HepG2 (cell line): ENCODE results near the gene THEMIS. TPM values are rescaled to one million over a fixed set of nuclear protein-coding genes. Genes with fewer than 3 reads are reported as not detected.

Source experiments
- ATAC-seq: fragments of 200-7000 bp; cut with Tn5 transposase; 3 replicates; pipeline ENCODE4 v1.9.1; 2020; ENCODE audit warnings: mild to moderate bottlenecking, moderate library complexity
- BruUV-seq: library from RNA; stranded (reverse); fragments of 400-500 nt; replicated peaks from 2 replicates; lab custom pipeline; 2021; lab: Mats Ljungman, UMichigan
- CTCF ChIA-PET: fragments of 300-600 bp; formaldehyde crosslinking; extraction: SDS; loops from one replicate; lab custom pipeline; 2021; ENCODE audit warnings: low total read pairs, inconsistent platforms, low intra/inter-chr PET ratio; lab: Yijun Ruan, JAX
- POLR2A ChIA-PET: fragments of 350-600 bp; sonication (Branson Sonifier 250); formaldehyde crosslinking; loops from one replicate; lab custom pipeline; 2020; ENCODE audit warnings: antibody characterized with exemption, inconsistent platforms; lab: Yijun Ruan, JAX
- DNase-seq: peaks from one replicate; pipeline ENCODE4 v3.0.0-alpha.2; 2015; ENCODE audit warnings: low spot score
- FAIRE-seq: peaks from 3 replicates; lab custom pipeline; 2011; peaks lifted over from hg19 to GRCh38; lab: Jason Lieb, UNC
- H2AFZ ChIP-seq: one replicate; pipeline ENCODE4 v1.6.1; 2011; ENCODE audit warnings: low read length, inconsistent platforms
- H3K27ac ChIP-seq: fragments of 300-600 bp; 3 replicates; pipeline ENCODE4 v1.8.0; 2011; ENCODE audit warnings: mixed run types, mild to moderate bottlenecking, mixed read lengths, low read length, inconsistent platforms; ENCODE audit not compliant: insufficient read depth; ENCODE audit errors: extremely low read length
- H3K27me3 ChIP-seq, 2 experiments: fragments of 200-600 bp in 1 of 2; 2 replicates in 1 of 2; 3 replicates in 1 of 2; pipeline versions ENCODE4 v1.6.0 to v1.8.0; 2011; ENCODE audit warnings: low read length in 2 of 2, mild to moderate bottlenecking in 2 of 2, moderate library complexity in 2 of 2, inconsistent platforms in 1 of 2; ENCODE audit not compliant: insufficient read depth in 2 of 2, control insufficient read depth in 1 of 2
- H3K36me3 ChIP-seq, 2 experiments: fragments of 200-600 bp in 1 of 2; replicated peaks in 1 of 2; 2 replicates in 1 of 2; 3 replicates in 1 of 2; pipeline versions ENCODE4 v1.5.1 to v1.8.0; 2011; ENCODE audit warnings: low read length in 2 of 2, inconsistent platforms in 1 of 2; ENCODE audit not compliant: insufficient read depth in 2 of 2, control insufficient read depth in 1 of 2
- H3K4me1 ChIP-seq: 2 replicates; pipeline ENCODE4 v1.5.1; 2012; ENCODE audit warnings: low read length, inconsistent platforms; ENCODE audit not compliant: insufficient read depth
- H3K4me2 ChIP-seq: 2 replicates; pipeline ENCODE4 v1.6.0; 2011; ENCODE audit warnings: low read depth, low read length, inconsistent platforms
- H3K4me3 ChIP-seq, 3 experiments: fragments of 200-600 bp in 1 of 3; sonication (generic), shearing (Covaris generic) in 1 of 3; replicated peaks in 1 of 3; 2 replicates each; pipeline ENCODE4 v1.5.1; 2011 to 2016; ENCODE audit warnings: low read length in 3 of 3, inconsistent platforms in 2 of 3, low read depth in 2 of 3, mild to moderate bottlenecking in 2 of 3, control low read depth in 1 of 3, mixed read lengths in 1 of 3; ENCODE audit not compliant: insufficient read depth in 1 of 3
- H3K79me2 ChIP-seq: one replicate; pipeline ENCODE4 v1.6.1; 2011; ENCODE audit warnings: low read length, inconsistent platforms; ENCODE audit not compliant: insufficient read depth
- H3K9ac ChIP-seq: 2 replicates; pipeline ENCODE4 v1.6.0; 2011; ENCODE audit warnings: mild to moderate bottlenecking, low read depth, low read length, inconsistent platforms; ENCODE audit not compliant: insufficient read depth
- H3K9me3 ChIP-seq: 2 replicates; pipeline ENCODE4 v1.5.1; 2012; ENCODE audit warnings: mild to moderate bottlenecking, low read length
- H4K20me1 ChIP-seq: 2 replicates; pipeline ENCODE4 v1.6.0; 2011; ENCODE audit warnings: inconsistent platforms, mild to moderate bottlenecking, low read length, moderate library complexity; ENCODE audit not compliant: insufficient read depth
- DRAP1 ChIP-seq: IDR thresholded peaks from 2 replicates; pipeline ENCODE4 v1.6.1; 2016; ENCODE audit warnings: missing genetic modification reagents, missing compliant biosample characterization
- KLF15 ChIP-seq: sonication (generic); formaldehyde crosslinking; IDR thresholded peaks from 2 replicates; pipeline ENCODE4 v1.8.1; 2023; ENCODE audit warnings: borderline replicate concordance, mild to moderate bottlenecking, inconsistent platforms, missing genetic modification reagents, mixed read lengths
- ZFAT ChIP-seq: sonication (generic); formaldehyde crosslinking; conservative IDR thresholded peaks from 2 replicates; pipeline ENCODE4 v1.8.1; 2023; ENCODE audit warnings: missing genetic modification reagents, inconsistent platforms
- ZNF121 ChIP-seq: sonication (generic); formaldehyde crosslinking; IDR thresholded peaks from 2 replicates; pipeline ENCODE4 v1.5.0; 2020; ENCODE audit warnings: mild to moderate bottlenecking, missing genetic modification reagents
- ZNF33B ChIP-seq: sonication (generic); formaldehyde crosslinking; IDR thresholded peaks from 2 replicates; pipeline ENCODE4 v1.5.1; 2020; ENCODE audit warnings: mild to moderate bottlenecking, missing genetic modification reagents
- ZNF34 ChIP-seq: sonication (generic); formaldehyde crosslinking; IDR thresholded peaks from 2 replicates; pipeline ENCODE4 v1.4.0; 2020; ENCODE audit warnings: mild to moderate bottlenecking, missing genetic modification reagents, borderline replicate concordance
- ZNF713 ChIP-seq: sonication (generic); formaldehyde crosslinking; IDR thresholded peaks from 2 replicates; pipeline ENCODE4 v1.4.0; 2020; ENCODE audit warnings: mild to moderate bottlenecking, missing genetic modification reagents
- WGBS: methylation state at CpG from one replicate; pipeline ENCODE4 v1.1.6; 2017; ENCODE audit warnings: low lambda C conversion rate; 5-methylcytosine and 5-hydroxymethylcytosine counted together
- in situ Hi-C: cut with HindIII; loops from 2 replicates; pipeline ENCODE4 v1.10.0; 2017; ENCODE audit warnings: low pct_unique_long_range_greater_than_20kb; ENCODE audit not compliant: extremely low pct_ligation_motif_present
- intact Hi-C: fragments of 100-400 bp; cut with micrococcal nuclease; formaldehyde crosslinking; loops from one replicate; pipeline ENCODE4 v1.10.0; 2022; ENCODE audit not compliant: unreplicated experiment
- polyA plus RNA-seq, 8 experiments: library from polyadenylated mRNA; depleted of rRNA in 3 of 8; stranded (reverse) in 7 of 8; unstranded in 1 of 8; fragments of >200 nt; fragmentation: Illumina TruSeq in 4 of 8; extraction: Trizol in 4 of 8; gene quantifications; 2 replicates each; pipeline versions ENCODE4 v1.2.1 to v1.2.3, GENCODE V29; 2011 to 2016; ENCODE audit warnings: low read depth in 4 of 8, missing spikeins in 1 of 8, mixed read lengths in 1 of 8; ENCODE audit not compliant: insufficient read depth in 1 of 8
- total RNA-seq, 5 experiments: library from RNA; depleted of rRNA; stranded (reverse); fragments of >200 nt; fragmentation: Illumina TruSeq; extraction: Trizol; gene quantifications; 2 replicates each; pipeline ENCODE4 v1.2.3, GENCODE V29; 2016; ENCODE audit warnings: low read depth in 1 of 5
- TF ChIP-seq, protein P1 (sequence below), 2 experiments: sonication (generic) in 1 of 2; formaldehyde crosslinking in 1 of 2; IDR thresholded peaks; 2 replicates each; pipeline versions ENCODE4 v1.6.1 to v1.9.0; 2014 to 2022; ENCODE audit warnings: antibody characterized with exemption in 1 of 2, borderline replicate concordance in 1 of 2, inconsistent platforms in 1 of 2, low read depth in 1 of 2, missing genetic modification reagents in 1 of 2

THEMIS gene
- total and polyA plus RNA-seq, 2 of the 13 experiments (the other 11 are each of a cell fraction or from before 2014, with no cell fraction given), result not detected

DNA sequence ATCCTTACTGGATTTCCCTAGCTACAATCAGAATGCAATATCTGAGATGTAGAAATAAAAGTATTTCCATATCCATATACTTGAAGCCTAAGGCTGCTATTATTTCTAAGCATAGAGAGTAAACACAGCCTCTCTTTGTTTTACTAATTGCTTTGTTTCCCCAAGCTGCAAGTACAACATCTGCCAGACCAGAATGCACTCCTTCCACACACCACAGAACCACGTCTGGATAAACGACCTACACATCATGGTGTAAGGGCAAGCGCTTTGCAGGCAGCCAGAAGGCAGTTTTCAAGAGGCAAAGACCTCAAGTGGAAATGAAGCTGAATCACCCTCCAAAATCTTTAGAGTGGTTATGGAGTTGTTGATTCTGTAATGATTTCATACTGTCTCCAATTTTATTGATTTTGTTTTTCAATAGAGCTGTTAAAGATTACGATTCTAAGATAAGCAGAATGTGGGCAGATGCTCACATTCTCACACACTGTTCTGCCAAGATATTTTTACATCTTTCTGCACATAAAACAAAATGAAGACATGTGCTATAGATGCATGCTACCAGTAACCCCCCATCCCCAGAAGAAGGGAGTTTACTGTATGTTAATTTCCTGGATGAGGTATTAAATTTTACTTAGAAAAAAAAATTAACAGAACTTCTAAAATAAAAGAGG lies 88.8 kb downstream of the THEMIS start (continued):
- TF ChIP-seq, protein P1, sequence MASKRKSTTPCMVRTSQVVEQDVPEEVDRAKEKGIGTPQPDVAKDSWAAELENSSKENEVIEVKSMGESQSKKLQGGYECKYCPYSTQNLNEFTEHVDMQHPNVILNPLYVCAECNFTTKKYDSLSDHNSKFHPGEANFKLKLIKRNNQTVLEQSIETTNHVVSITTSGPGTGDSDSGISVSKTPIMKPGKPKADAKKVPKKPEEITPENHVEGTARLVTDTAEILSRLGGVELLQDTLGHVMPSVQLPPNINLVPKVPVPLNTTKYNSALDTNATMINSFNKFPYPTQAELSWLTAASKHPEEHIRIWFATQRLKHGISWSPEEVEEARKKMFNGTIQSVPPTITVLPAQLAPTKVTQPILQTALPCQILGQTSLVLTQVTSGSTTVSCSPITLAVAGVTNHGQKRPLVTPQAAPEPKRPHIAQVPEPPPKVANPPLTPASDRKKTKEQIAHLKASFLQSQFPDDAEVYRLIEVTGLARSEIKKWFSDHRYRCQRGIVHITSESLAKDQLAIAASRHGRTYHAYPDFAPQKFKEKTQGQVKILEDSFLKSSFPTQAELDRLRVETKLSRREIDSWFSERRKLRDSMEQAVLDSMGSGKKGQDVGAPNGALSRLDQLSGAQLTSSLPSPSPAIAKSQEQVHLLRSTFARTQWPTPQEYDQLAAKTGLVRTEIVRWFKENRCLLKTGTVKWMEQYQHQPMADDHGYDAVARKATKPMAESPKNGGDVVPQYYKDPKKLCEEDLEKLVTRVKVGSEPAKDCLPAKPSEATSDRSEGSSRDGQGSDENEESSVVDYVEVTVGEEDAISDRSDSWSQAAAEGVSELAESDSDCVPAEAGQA (IDR thresholded peaks at IDR 0.05; ENCODE audit: low read depth), result no peak
- TF ChIP-seq, protein P1 (CRISPR knock-in tag; IDR thresholded peaks at IDR 0.05; ENCODE audit: borderline replicate concordance), result no peak
- TF ChIP-seq, all 625 proteins: peak for 0

DNA sequence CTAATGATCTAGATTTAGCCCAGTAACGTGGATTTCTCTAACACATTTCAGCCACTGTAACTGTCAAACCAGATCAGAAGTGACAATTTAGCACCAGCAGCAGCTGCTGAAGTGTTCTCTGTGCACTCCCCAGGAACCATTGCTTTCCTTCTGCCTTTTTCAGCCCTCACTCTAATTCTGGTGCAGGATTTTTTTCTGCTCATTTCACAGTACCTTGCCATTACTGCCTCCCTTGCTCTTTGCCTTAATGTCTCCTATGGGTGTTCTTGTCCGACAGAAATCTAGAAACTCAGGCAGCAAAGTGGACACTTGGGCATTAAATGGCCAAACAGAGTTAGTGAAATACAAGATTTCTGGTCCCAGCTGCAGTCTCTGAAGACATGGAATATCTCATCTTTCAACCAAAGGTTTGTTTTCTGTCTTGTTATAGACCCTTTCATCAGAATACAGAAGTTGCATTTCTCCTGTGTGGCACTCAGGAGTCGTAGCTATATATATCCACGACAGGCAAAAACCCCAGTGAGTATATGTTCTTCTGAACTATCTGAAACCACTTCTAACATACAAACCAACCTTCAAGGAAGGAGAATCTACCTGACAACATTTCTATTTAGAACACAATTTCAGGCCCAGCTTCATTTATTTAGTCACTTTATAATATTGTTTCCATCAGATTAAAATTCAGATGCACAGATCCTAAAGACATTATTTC lies 92.9 kb downstream of the THEMIS start:
- TF ChIP-seq ZNF713 (CRISPR knock-in tag), result no peak
- no peak for TF ChIP-seq KLF15 (CRISPR knock-in tag)
- TF ChIP-seq ZNF33B (CRISPR knock-in tag), result no peak
- TF ChIP-seq ZNF121 (CRISPR knock-in tag), result no peak
- no peak for TF ChIP-seq DRAP1 (CRISPR knock-in tag)
- TF ChIP-seq ZFAT (CRISPR knock-in tag), result no peak
- TF ChIP-seq ZNF34 (CRISPR knock-in tag), result no peak
- intact Hi-C loops, result no loop called here
- Histone ChIP-seq H3K4me2 (no peak overlapping the region), H3K36me3 (no peaks in the 10 kb centered on the region), H4K20me1 (no peaks in the 10 kb centered on the region), H2AFZ (no peak overlapping the region), H3K27ac (no peak overlapping the region), H3K79me2 (no peaks in the 10 kb centered on the region), H3K9me3 (no peaks in the 10 kb centered on the region), H3K4me3 (no peak overlapping the region), H3K4me1 (no peaks in the 10 kb centered on the region), H3K27me3 (0 out of 5 replicates have a peak, but pooled peaks cover 0 to 3% of the 10 kb centered on the region in 2 experiments), H3K9ac (no peak overlapping the region)
- no TSS peak for BruUV-seq
- ATAC-seq, result no peak
- ChIA-PET POLR2A (no interaction called here), CTCF (no interaction called here)
- DNase-seq, result no peak
- in situ Hi-C loops, result no loop called here
- 0% methylated on average over 4 of the region's 4 CpGs for WGBS
- no peak for FAIRE-seq
